HEK293 (cell line): ENCODE data around the gene SSTR1.

ENCODE experiments used
- CTCF ChIA-PET: fragments of 350-600 bp; formaldehyde crosslinking; extraction: SDS; loops from one replicate; lab custom pipeline; 2021; ENCODE audit warnings: antibody characterized with exemption; lab: Yijun Ruan, JAX
- POLR2A ChIA-PET: fragments of 300-600 bp; formaldehyde crosslinking; extraction: SDS; loops from one replicate; lab custom pipeline; 2020; ENCODE audit warnings: antibody characterized with exemption, inconsistent platforms; lab: Yijun Ruan, JAX
- H3K27ac ChIP-seq: fragments of 200-500 bp; sonication (Bioruptor generic); 2 replicates; pipeline ENCODE4 v1.5.1; 2014; ENCODE audit warnings: low read depth, low read length, control low read depth, inconsistent platforms; ENCODE audit errors: extremely low read depth
- H3K36me3 ChIP-seq, 2 experiments: fragments of 200-500 bp in 1 of 2; sonication (Bioruptor generic) in 1 of 2; 1 replicate in 1 of 2; 2 replicates in 1 of 2; pipeline ENCODE4 v1.5.1; 2014 to 2017; ENCODE audit warnings: inconsistent platforms in 2 of 2, low read length in 2 of 2; ENCODE audit not compliant: control insufficient read depth in 2 of 2, insufficient read depth in 1 of 2
- H3K4me1 ChIP-seq: fragments of 200-500 bp; sonication (Bioruptor generic); 2 replicates; pipeline ENCODE4 v1.5.1; 2014; ENCODE audit warnings: mild to moderate bottlenecking, low read length, inconsistent platforms; ENCODE audit not compliant: control insufficient read depth, insufficient read depth
- H3K4me3 ChIP-seq: 2 replicates; pipeline ENCODE4 v1.5.1; 2011; ENCODE audit warnings: low read depth, mild to moderate bottlenecking, control low read depth, low read length, moderate library complexity
- H3K9me3 ChIP-seq: fragments of 200-500 bp; sonication (Bioruptor generic); 2 replicates; pipeline ENCODE4 v1.5.1; 2014; ENCODE audit warnings: low read depth, low read length, inconsistent platforms; ENCODE audit not compliant: control insufficient read depth, insufficient read depth
- ATF2 ChIP-seq: fragments of 450-650 bp; formaldehyde crosslinking; IDR thresholded peaks from 2 replicates; pipeline ENCODE4 v1.5.1; 2016; ENCODE audit warnings: missing biosample characterization, missing genetic modification characterization, low read depth
- GFI1B ChIP-seq: fragments of 450-650 bp; formaldehyde crosslinking; IDR thresholded peaks from 2 replicates; pipeline ENCODE4 v1.5.1; 2016; ENCODE audit warnings: missing biosample characterization, missing genetic modification characterization
- GLI2 ChIP-seq: fragments of 450-650 bp; formaldehyde crosslinking; IDR thresholded peaks from 2 replicates; pipeline ENCODE4; 2017; ENCODE audit warnings: missing biosample characterization, missing genetic modification characterization, low read depth, borderline replicate concordance
- HOXA7 ChIP-seq: sonication (generic); formaldehyde crosslinking; IDR thresholded peaks from 2 replicates; pipeline ENCODE4 v1.8.1; 2022; ENCODE audit warnings: missing genetic modification reagents, borderline replicate concordance
- HOXC10 ChIP-seq: sonication (generic); formaldehyde crosslinking; IDR thresholded peaks from 2 replicates; pipeline ENCODE4 v1.8.1; 2023; ENCODE audit warnings: mild to moderate bottlenecking, missing genetic modification reagents
- MEIS1 ChIP-seq: sonication (generic); formaldehyde crosslinking; IDR thresholded peaks from 2 replicates; pipeline ENCODE4 v1.8.1; 2022; ENCODE audit warnings: missing genetic modification reagents, mild to moderate bottlenecking, borderline replicate concordance
- OVOL3 ChIP-seq: fragments of 450-650 bp; formaldehyde crosslinking; IDR thresholded peaks from 2 replicates; pipeline ENCODE4 v1.5.1; 2016; ENCODE audit warnings: missing biosample characterization, missing genetic modification characterization
- SCRT2 ChIP-seq: fragments of 450-650 bp; formaldehyde crosslinking; IDR thresholded peaks from 2 replicates; pipeline ENCODE4 v1.5.1; 2016; ENCODE audit warnings: missing biosample characterization, missing genetic modification characterization
- TRIM28 ChIP-seq: IDR thresholded peaks from 2 replicates; pipeline ENCODE4 v1.6.1; 2011; ENCODE audit warnings: low read length, control low read depth, borderline replicate concordance
- ZBTB8A ChIP-seq: fragments of 450-650 bp; formaldehyde crosslinking; IDR thresholded peaks from 2 replicates; pipeline ENCODE4 v1.5.1; 2016; ENCODE audit warnings: missing biosample characterization, missing genetic modification characterization
- ZEB2 ChIP-seq: fragments of 450-650 bp; formaldehyde crosslinking; IDR thresholded peaks from 2 replicates; pipeline ENCODE4 v1.5.1; 2016; ENCODE audit warnings: missing biosample characterization, missing genetic modification characterization
- ZNF184 ChIP-seq: fragments of 450-650 bp; IDR thresholded peaks from 2 replicates; pipeline ENCODE4 v1.5.1; 2018; ENCODE audit warnings: missing biosample characterization, mild to moderate bottlenecking, missing genetic modification characterization
- ZNF2 ChIP-seq: fragments of 450-650 bp; formaldehyde crosslinking; IDR thresholded peaks from 2 replicates; pipeline ENCODE4 v1.5.1; 2016; ENCODE audit warnings: missing biosample characterization, missing genetic modification characterization
- ZNF221 ChIP-seq: fragments of 450-650 bp; formaldehyde crosslinking; IDR thresholded peaks from 2 replicates; pipeline ENCODE4 v1.5.1; 2017; ENCODE audit warnings: missing biosample characterization, missing genetic modification characterization, borderline replicate concordance
- ZNF248 ChIP-seq: fragments of 450-650 bp; formaldehyde crosslinking; IDR thresholded peaks from 2 replicates; pipeline ENCODE4 v1.5.1; 2017; ENCODE audit warnings: missing biosample characterization, missing genetic modification characterization
- ZNF341 ChIP-seq: fragments of 450-650 bp; formaldehyde crosslinking; IDR thresholded peaks from 2 replicates; pipeline ENCODE4; 2016; ENCODE audit warnings: low read depth, missing biosample characterization, missing genetic modification characterization
- ZNF404 ChIP-seq: fragments of 450-650 bp; formaldehyde crosslinking; IDR thresholded peaks from 2 replicates; pipeline ENCODE4 v1.5.1; 2017; ENCODE audit warnings: missing biosample characterization, missing genetic modification characterization
- ZNF510 ChIP-seq: fragments of 450-650 bp; formaldehyde crosslinking; IDR thresholded peaks from 2 replicates; pipeline ENCODE4 v1.5.1; 2018; ENCODE audit warnings: mild to moderate bottlenecking, missing genetic modification characterization, missing biosample characterization; ENCODE audit not compliant: insufficient replicate concordance
- ZNF530 ChIP-seq: fragments of 450-650 bp; formaldehyde crosslinking; IDR thresholded peaks from 2 replicates; pipeline ENCODE4 v1.5.1; 2016; ENCODE audit warnings: low read depth, missing biosample characterization, missing genetic modification characterization
- ZNF571 ChIP-seq: fragments of 450-650 bp; formaldehyde crosslinking; IDR thresholded peaks from 2 replicates; pipeline ENCODE4 v1.5.0; 2017; ENCODE audit warnings: missing biosample characterization, missing genetic modification characterization
- ZNF621 ChIP-seq: fragments of 450-650 bp; formaldehyde crosslinking; IDR thresholded peaks from 2 replicates; pipeline ENCODE4 v1.5.1; 2017; ENCODE audit warnings: missing biosample characterization, missing genetic modification characterization
- ZNF629 ChIP-seq: fragments of 450-650 bp; formaldehyde crosslinking; IDR thresholded peaks from 2 replicates; pipeline ENCODE4 v1.5.1; 2017; ENCODE audit warnings: missing biosample characterization, missing genetic modification characterization
- ZNF670 ChIP-seq: fragments of 450-650 bp; formaldehyde crosslinking; IDR thresholded peaks from 2 replicates; pipeline ENCODE4 v1.5.1; 2016; ENCODE audit warnings: missing biosample characterization, missing genetic modification characterization, low read depth
- ZNF747 ChIP-seq: fragments of 450-650 bp; formaldehyde crosslinking; IDR thresholded peaks from 2 replicates; pipeline ENCODE4 v1.5.1; 2016; ENCODE audit warnings: missing biosample characterization, missing genetic modification characterization
- ZNF768 ChIP-seq: fragments of 450-650 bp; formaldehyde crosslinking; IDR thresholded peaks from 2 replicates; pipeline ENCODE4 v1.5.1; 2018; ENCODE audit warnings: missing biosample characterization, mild to moderate bottlenecking, missing genetic modification characterization
- ZXDB ChIP-seq: fragments of 450-650 bp; formaldehyde crosslinking; IDR thresholded peaks from 2 replicates; pipeline ENCODE4 v1.5.1; 2016; ENCODE audit warnings: missing biosample characterization, missing genetic modification characterization

The SSTR1 gene

GRCh38 chr14:38250331-38250730 lies 42.6 kb downstream of the SSTR1 start:
- H3K4me3 ChIP-seq = no peak overlapping the region
- H3K9me3 ChIP-seq = no peaks in the 10 kb centered on the region
- TF ChIP-seq OVOL3 (tag by site-specific recombination) = no peak
- no peak for TF ChIP-seq ZNF621 (tag by site-specific recombination)
- TF ChIP-seq ZNF747 = no peak
- TF ChIP-seq ZNF510 (tag by site-specific recombination) = no peak
- TF ChIP-seq HOXA7 (CRISPR knock-in tag) = no peak
- no peak for TF ChIP-seq ZNF571 (tag by site-specific recombination)
- TF ChIP-seq MEIS1 (CRISPR knock-in tag) = no peak
- TF ChIP-seq, all 188 proteins: peak for 0
- Histone ChIP-seq H3K27ac (no peak overlapping the region), H3K36me3 (no peaks in the 10 kb centered on the region), H3K4me1 (no peaks in the 10 kb centered on the region)
- ChIA-PET CTCF (no interaction called here), POLR2A (no interaction called here)

- no peaks in the 10 kb centered on the region for H3K9me3 ChIP-seq
- H3K4me3 ChIP-seq = no peak overlapping the region
- H3K36me3 ChIP-seq = no peaks in the 10 kb centered on the region
- no peak overlapping the region for H3K27ac ChIP-seq
- no peaks in the 10 kb centered on the region for H3K4me1 ChIP-seq
- CTCF ChIA-PET = no interaction called here
- POLR2A ChIA-PET = no interaction called here
- TF ChIP-seq ZNF747 = no peak
Observed at GRCh38 chr14:38252066-38252710, 44.5 kb downstream of the SSTR1 start.

GRCh38 chr14:38253676-38254075 lies 46.0 kb downstream of the SSTR1 start:
- H3K27ac ChIP-seq = no peak overlapping the region
- H3K9me3 ChIP-seq = no peaks in the 10 kb centered on the region
- no peaks in the 10 kb centered on the region for H3K36me3 ChIP-seq
- H3K4me3 ChIP-seq = no peak overlapping the region
- H3K4me1 ChIP-seq = no peaks in the 10 kb centered on the region
- TF ChIP-seq ZBTB8A (no peak), ZXDB (tag by site-specific recombination) (no peak), ZNF768 (no peak), GFI1B (tag by site-specific recombination) (no peak), ZNF629 (tag by site-specific recombination) (no peak), HOXC10 (CRISPR knock-in tag) (no peak), TRIM28 (no peak), ZNF404 (tag by site-specific recombination) (no peak), ATF2 (tag by site-specific recombination) (no peak), GLI2 (no peak), ZNF670 (tag by site-specific recombination) (no peak), ZNF530 (tag by site-specific recombination) (no peak), SCRT2 (tag by site-specific recombination) (no peak), ZNF248 (tag by site-specific recombination) (no peak), ZNF341 (no peak), ZNF2 (tag by site-specific recombination) (no peak), ZNF221 (tag by site-specific recombination) (no peak), ZEB2 (tag by site-specific recombination) (no peak), ZNF184 (tag by site-specific recombination) (no peak)
- ChIA-PET CTCF (no interaction called here), POLR2A (no interaction called here)
